ENCODE data around the gene COMTD1. TPM values are rescaled to one million over a fixed set of nuclear protein-coding genes. Genes with fewer than 3 reads are reported as not detected.
A peak's percentile ranks its signal among the peaks of the same experiment; 100 is the strongest.

The COMTD1 gene
- polyA plus RNA-seq, 3 donors = 15.6 to 16.5 (median 16.1) TPM

DNA sequence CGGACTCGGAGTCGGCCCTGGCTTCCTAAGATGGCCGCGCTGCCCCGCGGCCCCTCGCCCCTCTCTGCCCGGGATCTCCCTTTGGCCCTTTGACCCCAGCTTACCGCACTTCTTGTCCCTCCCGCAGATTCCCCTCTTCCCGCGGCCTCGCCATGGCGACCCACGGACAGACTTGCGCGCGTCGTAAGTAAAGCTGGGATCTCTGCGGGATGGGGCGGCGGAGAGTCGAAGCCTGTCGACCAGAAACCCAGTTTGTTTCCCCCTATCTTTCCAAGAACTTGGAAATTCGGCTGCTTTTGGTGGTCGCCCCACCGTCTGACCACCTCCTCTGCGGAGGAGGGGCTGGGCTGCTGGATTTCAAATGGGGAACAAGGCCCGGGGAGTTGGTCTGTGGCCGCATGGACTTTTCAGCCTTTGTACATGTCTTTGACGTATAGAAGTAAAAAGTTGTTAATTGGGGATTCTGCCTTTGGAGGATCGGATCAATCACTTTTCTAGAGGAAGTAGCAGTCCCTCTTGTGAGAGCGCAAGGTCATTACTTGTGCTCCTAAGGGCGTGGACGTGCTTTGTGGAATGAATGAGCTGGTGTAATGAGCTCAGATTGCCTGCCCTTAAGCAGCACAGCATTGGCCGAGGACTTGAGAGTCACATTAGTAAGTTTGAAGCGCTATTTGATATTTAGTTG is 24.6 kb downstream of the COMTD1 start:
- Histone ChIP-seq H3K4me1 (ENCODE audit: control insufficient read depth in 1 of 2, insufficient read depth in 2 of 2, low read length in 2 of 2) (peaks cover 18 to 23% of the 10 kb centered on the region in 2 donors), H3K36me3 (replicated peaks in 1 of 2; ENCODE audit: control insufficient read depth in 1 of 2, insufficient read depth in 2 of 2, low read length in 2 of 2) (peaks cover 30 to 42% of the 10 kb centered on the region in 2 donors), H3K4me3 (replicated peaks in 1 of 3; ENCODE audit: low read depth in 2 of 3, low read length in 3 of 3) (peak overlapping the region; percentile 81 to 99 (median 96)), H3K79me2 (ENCODE audit: insufficient read depth, low read length) (peaks cover 54% of the 10 kb centered on the region), H3K4me2 (replicated peaks; ENCODE audit: extremely low read depth, low read length, poor library complexity, severe bottlenecking) (peak overlapping the region; percentile 79), H3K27me3 (ENCODE audit: control insufficient read depth in 2 of 2, insufficient read depth in 2 of 2, low read length in 2 of 2) (no peaks in the 10 kb centered on the region), H2AFZ (ENCODE audit: insufficient read depth, low read depth, low read length, poor library complexity, severe bottlenecking) (peak overlapping the region; percentile 83), H3K9ac (ENCODE audit: insufficient read depth, low read length, poor library complexity, severe bottlenecking) (peak overlapping the region; percentile 99), H3K9me3 (replicated peaks in 1 of 2; ENCODE audit: control insufficient read depth in 1 of 2, insufficient read depth in 1 of 2, low read length in 2 of 2) (no peaks in the 10 kb centered on the region), H4K20me1 (ENCODE audit: insufficient read depth, low read length) (peaks cover 25% of the 10 kb centered on the region), H3K27ac (ENCODE audit: low read depth in 1 of 2, low read length in 2 of 2) (peak overlapping the region; percentile 100)
- TF ChIP-seq, protein P1, sequence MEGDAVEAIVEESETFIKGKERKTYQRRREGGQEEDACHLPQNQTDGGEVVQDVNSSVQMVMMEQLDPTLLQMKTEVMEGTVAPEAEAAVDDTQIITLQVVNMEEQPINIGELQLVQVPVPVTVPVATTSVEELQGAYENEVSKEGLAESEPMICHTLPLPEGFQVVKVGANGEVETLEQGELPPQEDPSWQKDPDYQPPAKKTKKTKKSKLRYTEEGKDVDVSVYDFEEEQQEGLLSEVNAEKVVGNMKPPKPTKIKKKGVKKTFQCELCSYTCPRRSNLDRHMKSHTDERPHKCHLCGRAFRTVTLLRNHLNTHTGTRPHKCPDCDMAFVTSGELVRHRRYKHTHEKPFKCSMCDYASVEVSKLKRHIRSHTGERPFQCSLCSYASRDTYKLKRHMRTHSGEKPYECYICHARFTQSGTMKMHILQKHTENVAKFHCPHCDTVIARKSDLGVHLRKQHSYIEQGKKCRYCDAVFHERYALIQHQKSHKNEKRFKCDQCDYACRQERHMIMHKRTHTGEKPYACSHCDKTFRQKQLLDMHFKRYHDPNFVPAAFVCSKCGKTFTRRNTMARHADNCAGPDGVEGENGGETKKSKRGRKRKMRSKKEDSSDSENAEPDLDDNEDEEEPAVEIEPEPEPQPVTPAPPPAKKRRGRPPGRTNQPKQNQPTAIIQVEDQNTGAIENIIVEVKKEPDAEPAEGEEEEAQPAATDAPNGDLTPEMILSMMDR (IDR thresholded peaks at IDR 0.05) = no peak
- H3K4me3 Mint-ChIP-seq = peak overlapping the region; percentile 94 to 95
- H3K36me3 Mint-ChIP-seq = peaks cover 31 to 37% of the 10 kb centered on the region in 2 donors
- peaks cover 0 to 2% (median 0%) of the 10 kb centered on the region in 3 donors for H3K27me3 Mint-ChIP-seq (ENCODE audit: low read depth in 3 of 3)
- peak in 2 of 3 donors; percentile 15 to 60 for DNase-seq
- peak overlapping the region; percentile 96 to 100 (median 100) for H3K27ac Mint-ChIP-seq
- WGBS (ENCODE audit: insufficient coverage) = 0% methylated on average over 19 of the region's 38 CpGs
- H3K9me3 Mint-ChIP-seq = no peaks in the 10 kb centered on the region
- intact Hi-C loops (cut with micrococcal nuclease) = loop anchor here in 1 of 2 donors (2.0 to 5.0 kb wide), 2 partner anchors 24 to 99 kb away; partner anchors contain the start of genes COMTD1 and SAMD8
- peaks cover 27% of the 10 kb centered on the region for H3K4me1 Mint-ChIP-seq

- H3K79me2 ChIP-seq (ENCODE audit: insufficient read depth, low read length) = peaks cover 47% of the 10 kb centered on the region
- H3K4me3 ChIP-seq (replicated peaks in 1 of 3; ENCODE audit: low read depth in 2 of 3, low read length in 3 of 3) = peak within 1 kb of the TSS; percentile 81 to 99 (median 96)
- H4K20me1 ChIP-seq (ENCODE audit: insufficient read depth, low read length) = peaks cover 18% of the 10 kb centered on the region
- DNase-seq = peak; percentile 85 to 92 (median 91)
- peak within 1 kb of the TSS; percentile 100 for H3K27ac ChIP-seq (ENCODE audit: low read depth in 1 of 2, low read length in 2 of 2)
- H3K27me3 ChIP-seq (ENCODE audit: control insufficient read depth in 2 of 2, insufficient read depth in 2 of 2, low read length in 2 of 2) = no peaks in the 10 kb centered on the region
- H3K9me3 Mint-ChIP-seq = no peaks in the 10 kb centered on the region
- H3K36me3 ChIP-seq (replicated peaks in 1 of 2; ENCODE audit: control insufficient read depth in 1 of 2, insufficient read depth in 2 of 2, low read length in 2 of 2) = peaks cover 23 to 34% of the 10 kb centered on the region in 2 donors
- peak within 1 kb of the TSS; percentile 83 for H2AFZ ChIP-seq (ENCODE audit: insufficient read depth, low read depth, low read length, poor library complexity, severe bottlenecking)
- peak within 1 kb of the TSS; percentile 99 for H3K9ac ChIP-seq (ENCODE audit: insufficient read depth, low read length, poor library complexity, severe bottlenecking)
- H3K4me1 ChIP-seq (ENCODE audit: control insufficient read depth in 1 of 2, insufficient read depth in 2 of 2, low read length in 2 of 2) = peaks cover 18 to 23% of the 10 kb centered on the region in 2 donors
- under 1% methylated on average over 80 of the region's 80 CpGs for WGBS (ENCODE audit: insufficient coverage)
- peak within 1 kb of the TSS; percentile 99 for H3K4me3 Mint-ChIP-seq
- peaks cover 24 to 30% of the 10 kb centered on the region in 2 donors for H3K36me3 Mint-ChIP-seq
- peaks cover 0 to 2% (median 0%) of the 10 kb centered on the region in 3 donors for H3K27me3 Mint-ChIP-seq (ENCODE audit: low read depth in 3 of 3)
- peak within 1 kb of the TSS; percentile 100 for H3K27ac Mint-ChIP-seq
- intact Hi-C loops (cut with micrococcal nuclease) = loop anchor here (1.0 to 5.0 kb wide), 3 partner anchors 20 to 98 kb away; partner anchors contain the start of genes COMTD1 (in 1 of the 2) and SAMD8 (in 1 of the 2)
- peak within 1 kb of the TSS; percentile 79 for H3K4me2 ChIP-seq (replicated peaks; ENCODE audit: extremely low read depth, low read length, poor library complexity, severe bottlenecking)
- TF ChIP-seq, protein P1 (IDR thresholded peaks at IDR 0.05) = no peak
- H3K4me1 Mint-ChIP-seq = peaks cover 27% of the 10 kb centered on the region
- H3K9me3 ChIP-seq (replicated peaks in 1 of 2; ENCODE audit: control insufficient read depth in 1 of 2, insufficient read depth in 1 of 2, low read length in 2 of 2) = no peaks in the 10 kb centered on the region
Measured at GRCh38 chr10:75210282-75211006, 25.3 kb downstream of the COMTD1 start, which contains the start of gene VDAC2. VDAC2 (plus strand) TSS chr10:75210796; CDS start chr10:75211159, 363 bp downstream.

Measured in CD14-positive monocyte (primary cell).